ENCODE data around the gene GAS7.

GAS7 gene

GRCh38 chr17:9868552-9868951 is 329.9 kb downstream of the GAS7 start:
- DNase-seq = no peak

- no peak for DNase-seq
These were observed 332.8 kb downstream of the GAS7 start for GRCh38 chr17:9865586-9865985.

- DNase-seq = no peak
These were observed 335.5 kb downstream of the GAS7 start for GRCh38 chr17:9862949-9863348.

GRCh38 chr17:9862220-9862619 is 336.2 kb downstream of the GAS7 start:
- no peak for DNase-seq

GRCh38 chr17:9860851-9861250 is 337.6 kb downstream of the GAS7 start:
- DNase-seq = no peak
